ENCODE measurements around the gene LAMTOR4. TPM values are rescaled to one million over a fixed set of nuclear protein-coding genes. Genes with fewer than 3 reads are reported as not detected.

The LAMTOR4 gene
- total RNA-seq, 4 donors from 2014 or later, result 183 to 194 (median 184) TPM

GRCh38 chr7:100106633-100107032 lies 42.1 kb upstream of the LAMTOR4 start:
- DNase-seq (ENCODE audit: low spot score), result no peak
- no peak for ATAC-seq (ENCODE audit: low FRiP score)
- TF ChIP-seq, protein P1, sequence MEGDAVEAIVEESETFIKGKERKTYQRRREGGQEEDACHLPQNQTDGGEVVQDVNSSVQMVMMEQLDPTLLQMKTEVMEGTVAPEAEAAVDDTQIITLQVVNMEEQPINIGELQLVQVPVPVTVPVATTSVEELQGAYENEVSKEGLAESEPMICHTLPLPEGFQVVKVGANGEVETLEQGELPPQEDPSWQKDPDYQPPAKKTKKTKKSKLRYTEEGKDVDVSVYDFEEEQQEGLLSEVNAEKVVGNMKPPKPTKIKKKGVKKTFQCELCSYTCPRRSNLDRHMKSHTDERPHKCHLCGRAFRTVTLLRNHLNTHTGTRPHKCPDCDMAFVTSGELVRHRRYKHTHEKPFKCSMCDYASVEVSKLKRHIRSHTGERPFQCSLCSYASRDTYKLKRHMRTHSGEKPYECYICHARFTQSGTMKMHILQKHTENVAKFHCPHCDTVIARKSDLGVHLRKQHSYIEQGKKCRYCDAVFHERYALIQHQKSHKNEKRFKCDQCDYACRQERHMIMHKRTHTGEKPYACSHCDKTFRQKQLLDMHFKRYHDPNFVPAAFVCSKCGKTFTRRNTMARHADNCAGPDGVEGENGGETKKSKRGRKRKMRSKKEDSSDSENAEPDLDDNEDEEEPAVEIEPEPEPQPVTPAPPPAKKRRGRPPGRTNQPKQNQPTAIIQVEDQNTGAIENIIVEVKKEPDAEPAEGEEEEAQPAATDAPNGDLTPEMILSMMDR (IDR thresholded peaks at IDR 0.05), result no peak

DNA sequence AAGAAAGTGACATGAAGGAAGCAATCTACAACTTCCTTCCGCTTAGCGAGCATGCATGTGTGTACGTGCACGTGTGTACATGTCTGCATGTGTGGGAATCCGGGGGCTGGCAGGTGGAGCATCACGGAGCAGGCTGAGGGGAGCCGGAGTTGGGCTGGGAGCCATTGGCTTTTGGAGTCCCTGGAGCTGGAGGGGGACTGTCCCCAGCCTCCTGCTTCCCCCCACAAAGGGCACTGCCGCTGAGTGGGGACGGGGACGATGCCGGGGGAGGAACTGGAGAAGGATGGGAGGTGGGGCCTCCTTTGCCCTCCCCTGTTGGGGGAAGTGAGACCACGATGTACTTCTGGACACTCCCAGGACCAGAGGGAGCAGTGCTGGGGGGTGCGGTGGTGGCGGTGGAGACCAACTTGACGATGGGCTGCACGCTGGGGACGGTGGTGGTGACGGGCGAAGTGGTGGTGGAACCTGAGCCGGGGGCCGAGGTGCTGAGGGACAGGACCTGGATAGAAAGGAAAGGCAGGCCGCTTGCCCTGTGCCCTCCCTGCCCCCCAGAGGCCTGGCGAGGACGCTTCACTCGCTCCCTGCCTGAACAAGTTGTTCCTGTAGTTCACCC lies 41.5 kb upstream of the LAMTOR4 start:
- DNase-seq (ENCODE audit: low spot score) (no peak), ATAC-seq (ENCODE audit: low FRiP score) (no peak)
- TF ChIP-seq, protein P1 (IDR thresholded peaks at IDR 0.05), result no peak

GRCh38 chr7:100107890-100108289 lies 40.8 kb upstream of the LAMTOR4 start:
- DNase-seq (ENCODE audit: low spot score) (no peak), ATAC-seq (ENCODE audit: low FRiP score) (no peak)
- TF ChIP-seq, protein P1 (IDR thresholded peaks at IDR 0.05), result no peak

DNA sequence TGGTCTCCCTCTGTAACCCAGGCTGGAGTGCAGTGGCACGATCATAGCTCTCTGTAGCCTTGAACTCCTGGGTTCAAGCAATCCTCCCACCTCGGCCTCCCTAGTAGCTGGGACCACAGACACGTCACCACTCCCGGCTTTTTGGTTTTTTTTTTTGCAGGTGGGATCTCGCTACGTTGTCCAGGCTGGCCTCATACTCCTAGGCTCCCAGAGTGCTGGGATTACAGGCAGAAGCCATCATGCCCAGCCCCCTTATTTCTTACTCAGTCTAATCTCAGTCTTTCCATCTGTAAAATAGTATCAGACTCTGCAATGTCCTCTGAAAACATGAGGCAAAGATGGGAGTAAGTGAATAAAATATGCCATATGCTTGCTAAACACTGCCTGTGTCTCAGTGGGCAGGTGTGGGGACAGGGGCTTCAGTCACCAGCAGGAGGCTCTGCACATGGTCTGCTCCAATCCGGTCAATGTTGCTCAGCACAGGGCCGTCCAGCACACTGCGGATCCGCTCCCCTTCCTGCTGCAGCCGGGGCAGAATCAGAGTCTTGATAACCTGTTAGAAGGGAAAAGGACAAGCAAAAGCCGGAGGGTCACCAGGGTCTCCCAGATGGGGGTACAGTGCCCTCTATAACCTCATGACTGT lies 39.1 kb upstream of the LAMTOR4 start:
- no peak for ATAC-seq (ENCODE audit: low FRiP score)
- TF ChIP-seq, protein P1 (IDR thresholded peaks at IDR 0.05), result no peak
- DNase-seq (ENCODE audit: low spot score), result no peak

GRCh38 chr7:100111156-100111555 lies 37.6 kb upstream of the LAMTOR4 start:
- TF ChIP-seq, protein P1 (IDR thresholded peaks at IDR 0.05), result no peak
- no peak for ATAC-seq (ENCODE audit: low FRiP score)
- DNase-seq (ENCODE audit: low spot score), result no peak

DNA sequence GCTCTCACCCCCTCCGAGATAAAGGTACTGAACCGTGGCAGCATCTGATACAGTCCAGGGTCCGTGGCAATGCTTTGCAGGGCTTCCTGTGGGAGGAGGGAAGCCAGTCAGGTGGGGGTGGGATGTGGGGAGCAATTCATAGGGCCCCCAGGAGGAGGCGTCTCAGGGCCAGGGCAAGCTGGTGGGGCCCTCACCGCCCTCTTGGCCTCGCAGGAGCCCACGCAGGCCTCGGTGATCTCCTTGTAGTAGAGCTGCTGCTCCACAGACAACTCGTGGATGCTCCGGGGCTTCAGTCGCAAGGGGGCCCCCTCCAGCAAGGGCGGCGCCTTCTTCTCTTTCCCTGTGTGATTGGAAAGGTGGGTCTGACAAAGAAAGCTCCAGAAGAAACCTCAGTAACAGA lies 36.8 kb upstream of the LAMTOR4 start:
- no peak for DNase-seq (ENCODE audit: low spot score)
- no peak for ATAC-seq (ENCODE audit: low FRiP score)
- TF ChIP-seq, protein P1 (IDR thresholded peaks at IDR 0.05), result no peak

DNA sequence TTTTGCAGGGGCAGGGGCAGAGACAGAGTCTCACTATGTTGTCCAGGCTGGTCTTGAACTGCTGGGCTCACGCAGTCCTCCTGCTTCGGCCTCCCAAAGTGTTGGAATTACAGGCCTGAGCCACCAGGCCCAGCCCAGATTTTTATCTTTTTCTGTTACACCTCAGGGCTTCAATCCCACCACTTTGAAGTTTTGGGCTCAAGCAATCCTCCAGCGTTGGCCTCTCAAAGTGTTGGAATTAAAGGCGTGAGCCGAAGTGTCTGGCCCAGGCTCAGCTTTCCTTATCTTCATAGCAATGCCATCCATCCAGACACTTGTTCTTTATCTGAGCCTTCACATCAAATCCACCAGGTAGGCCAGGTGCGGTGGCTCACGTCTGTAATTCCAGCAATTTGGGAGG lies 33.7 kb upstream of the LAMTOR4 start:
- ATAC-seq (ENCODE audit: low FRiP score), result no peak
- no peak for DNase-seq (ENCODE audit: low spot score)
- TF ChIP-seq, protein P1 (IDR thresholded peaks at IDR 0.05), result no peak
